DMS79 (cell line): ENCODE results near the gene CTSS.
"Not testable (repeated sequence)": the region's sequence is repeated elsewhere in the genome, so short reads cannot be mapped to it uniquely, and the experiment has no call there.

Experiments
- DNase-seq: peaks from one replicate; lab custom pipeline; 2025; lab: John Stamatoyannopoulos, UW

Gene CTSS

DNA sequence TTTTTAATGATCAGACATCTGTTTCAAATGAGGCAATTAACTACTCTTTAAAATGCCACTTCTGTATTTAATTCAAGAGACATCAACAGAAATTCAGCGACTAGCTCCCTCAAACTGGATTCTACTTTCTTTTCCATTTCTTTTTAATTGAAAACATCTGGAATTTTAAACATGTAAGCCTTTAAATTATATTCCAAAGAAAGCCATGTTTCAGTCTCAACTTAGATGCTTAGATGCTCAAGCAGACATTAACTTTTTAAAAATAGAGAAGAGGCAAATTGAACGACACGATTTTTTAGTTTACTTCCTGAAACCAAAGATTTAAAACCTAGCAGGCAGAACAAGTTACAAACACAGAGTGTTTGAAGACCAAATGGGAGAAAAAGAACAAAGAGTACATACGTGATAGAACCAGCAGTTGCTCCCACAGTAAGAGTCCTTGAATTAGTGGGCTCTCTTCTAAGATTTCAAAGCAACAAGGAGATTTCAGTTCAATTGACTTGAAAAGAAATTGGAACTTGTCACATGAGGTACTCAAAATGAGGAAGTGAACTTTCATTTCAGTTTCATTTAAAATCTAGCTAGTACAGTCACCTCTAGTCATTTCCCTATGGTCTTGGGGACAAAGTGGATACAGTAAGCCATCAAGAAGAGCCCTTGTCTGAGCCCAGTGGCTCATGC is at the start of gene CTSS:
Gene CTSS, minus strand, starts transcription at position 483 of the 681 bp plus-strand sequence. CDS start 1,015 bp downstream, outside the sequence.
- DNase-seq, result peak; percentile 73

DNA sequence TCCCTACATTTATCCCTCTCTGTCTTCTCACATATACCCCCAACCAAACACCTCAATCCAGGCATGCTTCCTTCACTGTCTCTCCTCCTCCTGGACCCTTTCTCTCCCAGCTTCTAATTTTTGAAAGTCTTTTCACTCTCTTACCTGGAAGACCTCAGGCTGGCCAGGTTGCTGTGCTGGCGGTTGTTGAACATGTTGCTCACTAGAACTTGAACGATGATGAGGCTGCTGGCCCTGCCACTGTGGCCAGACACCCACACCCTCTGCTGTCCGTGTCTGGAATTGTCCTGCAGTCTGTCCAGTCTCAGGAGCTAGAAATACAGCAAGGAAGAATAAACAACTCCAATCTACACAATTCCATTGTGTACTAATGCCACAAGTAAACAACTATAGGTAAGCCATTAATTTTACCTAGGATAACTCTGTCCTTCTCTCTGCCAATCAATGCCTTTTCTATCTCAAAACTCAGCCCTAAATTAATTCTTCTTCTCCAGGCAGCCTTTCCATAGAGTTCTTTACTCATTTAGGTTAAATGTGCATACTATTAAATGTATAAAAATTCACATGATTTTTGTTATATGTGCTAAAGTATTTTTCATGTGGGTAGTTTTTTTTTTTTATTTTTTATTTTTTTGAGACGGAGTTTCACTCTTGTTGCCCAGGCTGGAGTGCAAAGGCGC is 47.6 kb upstream of the CTSS start:
- no peak for DNase-seq

DNA sequence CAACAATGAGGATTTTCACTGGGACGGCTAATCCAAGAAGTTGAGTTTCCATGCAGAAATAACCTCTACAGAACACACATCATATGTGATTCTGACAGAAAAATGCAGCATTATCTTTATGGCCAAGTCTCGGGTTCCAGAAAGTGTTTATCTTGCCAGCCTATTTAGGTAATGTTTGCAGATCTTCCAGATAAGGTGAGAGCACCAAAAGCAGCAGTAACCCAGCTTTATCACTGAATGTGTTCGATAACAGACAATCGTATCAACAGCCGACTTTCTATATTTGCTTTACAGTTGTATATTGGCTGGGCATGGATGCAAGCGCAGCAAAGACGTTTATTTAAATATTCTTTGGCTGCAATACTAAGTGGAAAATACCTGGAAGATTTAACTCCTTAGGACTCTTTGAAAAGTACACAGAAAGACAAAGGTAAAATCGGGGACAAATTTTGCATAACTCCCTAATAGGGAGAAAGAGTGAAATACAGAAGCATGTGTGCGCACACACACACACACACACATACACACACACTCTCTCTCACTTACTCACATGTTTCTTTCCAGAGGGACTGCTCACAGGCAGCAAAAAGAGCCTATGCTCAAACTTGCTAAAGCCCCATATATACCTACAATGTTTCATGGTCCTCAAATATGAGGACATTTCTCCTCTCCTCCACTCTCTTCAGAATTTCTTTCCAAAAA is 45.5 kb upstream of the CTSS start:
- DNase-seq, result no peak

DNA sequence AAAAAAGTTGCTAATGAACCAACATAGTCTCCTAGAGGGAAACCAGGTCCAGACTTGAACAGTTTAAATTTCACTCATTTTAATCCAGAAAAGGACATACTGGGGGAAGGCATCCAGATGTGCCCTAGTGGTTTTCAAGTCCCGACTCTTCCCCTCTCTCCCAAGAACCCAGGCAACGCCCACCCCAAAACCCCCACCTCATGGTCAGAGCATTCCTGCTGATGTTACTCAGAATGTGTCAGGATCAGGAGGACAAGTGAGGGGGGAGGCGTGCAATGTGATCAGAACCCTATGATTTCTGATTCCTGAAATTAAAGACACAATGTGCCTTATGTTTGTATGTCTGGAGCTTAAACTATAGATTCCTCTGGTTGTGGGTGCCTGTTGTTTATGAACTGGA is 44.1 kb upstream of the CTSS start:
- no peak for DNase-seq

DNA sequence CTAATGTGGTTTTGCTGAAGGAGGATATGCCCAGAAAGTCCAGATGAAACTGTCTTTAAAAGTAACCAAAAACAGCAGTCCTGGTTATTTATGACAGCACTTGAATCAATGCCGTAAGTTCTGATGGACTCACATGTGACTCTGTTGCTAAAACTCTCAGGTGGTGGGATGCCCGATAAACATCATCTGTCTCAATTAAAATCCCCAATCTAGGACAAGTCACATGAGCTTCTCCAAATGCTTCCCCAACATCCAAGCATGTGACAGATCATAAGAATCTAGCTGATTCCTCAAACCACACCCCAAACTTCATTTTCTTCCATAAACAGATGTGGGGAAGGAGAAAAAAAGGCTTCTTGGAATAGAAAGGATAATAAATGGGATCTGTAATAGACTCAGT is 43.3 kb upstream of the CTSS start:
- no peak for DNase-seq

DNA sequence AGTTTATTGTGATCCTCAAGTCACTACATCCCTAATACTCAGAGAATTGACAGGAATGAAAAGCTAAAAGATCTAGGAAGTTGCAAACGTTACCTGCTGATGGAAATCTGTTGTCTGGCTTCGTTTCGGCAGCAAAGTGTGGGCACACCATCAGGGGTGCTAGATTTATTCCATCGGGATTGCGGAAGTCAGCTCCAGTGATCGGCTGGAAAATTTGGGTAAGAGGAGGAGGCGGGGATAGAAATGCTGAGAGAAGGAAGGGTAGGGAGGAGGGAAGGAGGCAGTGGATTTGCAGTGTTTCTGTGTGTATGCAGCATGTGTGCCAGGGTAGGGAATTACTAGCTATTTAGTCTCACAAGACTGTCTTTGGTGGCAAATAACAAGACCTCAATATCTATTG is 42.5 kb upstream of the CTSS start, which contains the start of gene CTSK:
Gene CTSK, minus strand, starts transcription at position 140 of the 400 bp plus-strand sequence. CDS start 1,455 bp downstream, outside the sequence.
- no peak for DNase-seq

DNA sequence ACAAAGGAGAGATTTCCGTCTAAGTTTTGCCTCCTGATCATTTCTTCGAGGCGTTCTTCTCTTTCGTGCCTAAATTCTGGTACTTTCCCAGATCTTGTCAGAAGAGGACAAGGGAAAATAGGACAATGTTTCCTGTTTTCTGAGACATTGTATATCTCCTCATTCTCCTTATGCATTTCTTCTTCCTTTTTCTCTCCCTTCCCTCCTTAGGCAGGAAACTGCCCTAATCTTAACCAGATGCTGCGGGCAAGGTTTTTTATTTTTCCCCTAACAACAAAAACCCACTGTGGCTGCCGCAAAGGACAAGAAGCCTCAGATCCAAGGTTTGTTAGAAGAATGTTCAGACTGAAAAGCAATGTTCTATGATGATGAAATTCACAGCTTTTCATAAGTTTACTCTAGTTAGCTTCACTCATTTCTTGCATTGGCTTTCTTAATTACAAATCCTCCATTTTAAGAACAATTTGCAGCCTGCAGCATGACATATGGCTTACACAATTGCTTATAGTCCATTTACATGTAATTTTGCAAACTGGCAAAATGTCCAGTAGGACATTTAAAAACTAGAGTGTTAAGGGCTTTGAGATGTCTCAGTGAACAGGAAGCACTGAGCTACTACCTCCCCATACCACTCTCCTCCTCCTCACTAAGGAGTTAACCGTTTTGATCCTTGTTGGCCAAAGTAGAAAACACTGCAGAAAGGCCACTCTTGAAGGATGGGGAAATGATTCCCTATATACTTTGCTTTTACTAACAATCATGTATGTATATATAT is 41.9 kb upstream of the CTSS start:
- DNase-seq, result no peak

DNA sequence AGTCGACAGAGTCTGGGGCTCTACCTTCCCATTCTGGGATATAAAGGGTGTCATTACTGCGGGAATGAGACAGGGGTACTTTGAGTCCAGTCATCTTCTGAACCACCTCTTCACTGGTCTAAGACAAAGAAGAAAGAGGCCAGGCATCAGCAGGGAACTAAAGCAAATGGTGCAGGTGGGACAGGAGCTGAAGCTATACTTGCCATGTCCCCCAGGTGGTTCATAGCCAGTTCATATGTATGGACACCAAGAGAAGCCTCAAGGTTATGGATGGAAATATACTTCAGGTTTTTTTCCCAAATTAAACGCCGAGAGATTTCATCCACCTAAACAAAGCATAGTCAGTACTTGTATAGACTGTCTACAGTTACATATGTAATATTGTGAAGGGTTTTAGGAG is 40.3 kb upstream of the CTSS start:
- DNase-seq, result no peak

DNA sequence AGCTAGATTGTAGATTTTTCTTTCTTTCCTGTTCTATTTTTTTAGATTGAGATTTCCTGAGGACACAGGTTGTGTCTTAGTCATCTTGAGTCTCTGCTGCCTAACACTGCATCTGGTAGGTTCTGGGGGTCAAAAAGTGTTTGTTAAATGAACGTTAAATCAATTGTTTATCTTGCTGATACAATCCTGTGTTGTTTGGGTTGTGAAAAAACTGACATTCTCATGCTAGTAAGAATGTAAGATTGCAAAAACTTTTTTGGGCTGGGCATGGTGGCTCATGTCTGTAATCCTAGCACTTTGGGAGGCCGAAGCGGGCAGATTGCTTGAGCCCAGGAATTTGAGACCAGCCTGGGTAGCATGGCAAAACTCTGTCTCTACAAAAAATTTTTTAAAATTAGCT is 39.1 kb upstream of the CTSS start:
- DNase-seq, result no peak

DNA sequence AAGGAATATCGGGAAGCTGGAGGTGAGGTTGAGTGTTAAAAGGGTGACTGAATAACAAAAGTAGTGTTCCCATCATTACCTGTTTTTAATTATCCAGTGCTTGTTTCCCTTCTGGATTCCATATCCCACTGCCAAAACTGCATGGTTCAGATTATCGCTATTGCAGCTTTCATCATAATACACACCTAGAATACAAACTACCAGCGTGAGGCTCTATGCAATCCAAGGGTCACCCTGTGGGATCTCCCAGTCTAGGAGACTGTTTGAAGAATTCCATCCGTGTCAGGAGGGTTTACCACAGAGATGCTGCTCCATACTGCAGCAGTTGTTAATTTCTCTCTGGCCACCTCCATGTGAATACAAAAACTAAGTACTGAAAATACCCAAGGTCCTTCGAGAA is 33.5 kb upstream of the CTSS start:
- no peak for DNase-seq

DNA sequence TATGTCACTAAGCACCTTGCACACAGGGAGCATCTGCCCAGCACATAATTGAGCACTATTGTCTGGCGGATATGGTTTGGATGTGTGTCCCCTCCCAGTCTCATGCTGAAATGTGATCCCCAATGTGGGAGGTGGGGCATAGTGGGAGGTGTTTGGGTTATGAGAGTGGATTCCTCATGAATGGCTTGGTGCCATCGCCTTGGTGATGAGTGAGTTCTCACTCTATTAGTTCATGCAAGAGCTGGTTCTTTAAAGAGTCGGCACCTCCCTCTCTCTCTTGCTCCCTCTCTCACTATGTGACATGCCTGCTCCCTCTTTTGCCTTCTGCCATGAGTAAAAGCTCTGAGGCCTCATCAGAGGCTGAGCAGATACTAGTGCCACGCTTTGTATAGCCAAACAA is 32.9 kb upstream of the CTSS start:
- DNase-seq, result no peak

DNA sequence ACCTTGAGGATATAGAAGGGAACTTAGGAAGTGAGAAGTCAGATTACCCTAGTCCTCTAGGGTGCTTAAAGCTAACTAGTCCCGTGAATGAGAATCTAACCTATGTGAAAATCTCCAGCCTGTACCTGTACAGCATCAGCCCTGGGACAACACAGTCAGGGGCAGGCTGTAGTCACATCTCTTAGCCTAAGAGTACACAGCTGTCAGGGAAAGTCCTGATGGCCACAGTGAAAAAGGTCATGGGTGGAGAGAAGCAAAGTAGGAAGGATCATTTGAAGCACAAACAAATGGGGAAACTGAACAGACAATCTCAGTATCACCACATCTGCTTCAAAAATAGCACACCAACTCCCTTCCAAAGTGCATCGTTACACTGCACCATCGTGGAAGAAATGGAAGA is 30.8 kb upstream of the CTSS start:
- no peak for DNase-seq

DNA sequence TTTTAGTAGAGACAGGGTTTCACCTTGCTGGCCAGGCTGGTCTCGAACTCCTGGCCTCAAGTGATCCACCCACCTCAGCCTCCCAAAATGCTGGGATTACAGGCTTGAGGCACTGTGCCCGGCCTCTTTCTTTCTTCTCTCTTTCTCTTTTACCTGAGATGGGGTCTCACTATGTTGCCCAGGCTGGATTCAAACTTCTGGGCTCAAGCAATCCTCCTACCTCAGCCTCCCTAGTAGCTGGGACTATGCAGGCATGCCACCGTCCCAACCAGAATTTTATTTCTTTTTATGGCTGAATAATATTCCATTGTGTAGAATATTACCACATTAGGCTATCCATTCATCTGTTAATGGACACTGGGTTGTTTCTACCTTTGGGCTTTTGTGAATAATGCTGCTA is 28.2 kb upstream of the CTSS start:
- DNase-seq, result not testable (repeated sequence)

DNA sequence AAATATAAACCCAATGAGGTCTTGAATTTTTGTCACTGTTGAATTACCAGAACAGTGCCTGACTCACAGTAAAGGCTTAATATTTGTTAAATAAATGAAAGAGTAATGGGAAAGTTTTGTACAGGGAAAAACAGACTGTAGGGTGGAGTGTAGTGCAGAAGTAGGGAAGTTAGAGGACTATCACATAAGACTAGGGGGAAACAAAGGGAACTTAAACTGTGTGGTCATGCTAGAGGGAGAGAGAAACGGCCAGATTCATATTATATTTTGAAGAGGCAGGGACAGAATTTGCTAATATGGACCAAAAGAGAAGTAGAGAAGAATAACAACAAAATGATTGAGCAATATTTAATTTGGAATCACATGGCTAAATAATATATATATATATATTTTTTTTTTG is 27.6 kb upstream of the CTSS start:
- DNase-seq, result no peak

DNA sequence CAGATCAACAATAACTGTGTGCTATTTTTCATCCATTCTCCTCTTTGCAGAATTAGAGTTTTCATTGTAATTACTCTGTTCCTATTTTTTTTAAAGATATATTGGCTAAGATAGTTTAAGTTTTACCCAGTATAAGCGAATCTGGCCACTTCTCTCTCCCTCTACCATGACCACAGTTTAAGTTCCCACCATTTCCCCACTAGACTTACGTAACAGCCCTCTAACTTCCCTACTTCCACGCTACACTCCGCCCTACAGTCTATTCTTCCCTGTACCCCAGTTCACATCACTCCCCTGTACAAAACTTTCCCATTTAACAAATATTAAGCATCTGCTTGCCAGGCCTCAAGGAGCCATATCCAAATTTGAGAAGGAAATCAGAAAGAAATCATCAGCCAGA is 26.0 kb upstream of the CTSS start:
- DNase-seq, result no peak

DNA sequence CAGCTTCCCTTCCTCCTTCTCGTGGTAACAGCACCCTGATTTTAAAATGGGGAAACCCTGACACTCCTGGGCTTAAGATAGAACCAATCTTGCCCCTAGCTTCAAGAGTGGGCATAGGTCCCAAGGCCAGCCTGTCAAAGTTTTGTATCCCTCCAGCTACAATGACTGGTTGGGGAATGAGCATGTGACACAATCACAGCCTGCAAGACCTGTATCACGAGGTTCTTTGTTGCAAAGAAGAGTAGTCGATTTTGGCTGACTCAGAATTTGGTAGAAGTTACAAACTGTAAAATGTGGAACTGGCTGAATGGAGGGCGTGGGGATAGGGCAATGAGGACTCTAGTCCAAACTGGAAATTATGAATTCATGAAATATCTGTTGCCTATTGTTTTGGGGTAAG is 23.8 kb upstream of the CTSS start:
- DNase-seq, result no peak

DNA sequence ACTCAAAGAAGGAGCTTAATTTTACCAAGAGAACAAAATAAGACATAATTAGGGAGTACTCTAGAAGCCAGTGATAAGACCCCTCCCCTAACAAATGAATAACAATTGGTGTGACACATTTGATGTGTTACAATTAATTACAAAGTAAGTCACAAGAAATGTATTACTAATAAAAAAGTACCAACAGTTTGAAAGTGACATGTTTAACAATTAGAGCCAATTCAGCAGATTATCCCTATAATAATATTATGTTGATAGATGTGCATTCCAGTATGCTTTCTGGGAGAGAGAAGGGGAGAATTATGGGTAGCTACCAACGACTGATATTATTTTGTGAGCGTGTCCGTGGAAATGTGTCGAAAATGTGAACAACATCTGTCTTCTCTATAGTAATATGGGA is 23.4 kb upstream of the CTSS start:
- DNase-seq, result no peak

DNA sequence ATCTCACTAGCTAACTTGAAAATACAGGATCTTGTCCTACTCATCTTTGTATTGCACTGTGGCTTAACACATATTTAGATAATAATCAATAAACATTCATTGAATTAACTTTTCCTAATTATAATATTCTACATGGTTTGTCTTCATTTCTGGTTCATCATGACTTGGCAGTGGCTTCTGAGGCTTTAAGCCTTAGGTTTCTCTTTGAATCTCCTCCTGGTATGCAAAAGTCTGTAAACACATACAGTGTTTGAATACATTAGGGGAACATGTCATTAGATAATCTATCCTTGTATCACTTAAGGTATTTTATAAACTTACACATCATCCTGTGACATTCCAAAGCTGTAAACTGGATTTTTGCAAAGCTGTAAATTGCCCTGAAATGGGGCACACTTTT is 21.9 kb upstream of the CTSS start:
- DNase-seq, result no peak

DNA sequence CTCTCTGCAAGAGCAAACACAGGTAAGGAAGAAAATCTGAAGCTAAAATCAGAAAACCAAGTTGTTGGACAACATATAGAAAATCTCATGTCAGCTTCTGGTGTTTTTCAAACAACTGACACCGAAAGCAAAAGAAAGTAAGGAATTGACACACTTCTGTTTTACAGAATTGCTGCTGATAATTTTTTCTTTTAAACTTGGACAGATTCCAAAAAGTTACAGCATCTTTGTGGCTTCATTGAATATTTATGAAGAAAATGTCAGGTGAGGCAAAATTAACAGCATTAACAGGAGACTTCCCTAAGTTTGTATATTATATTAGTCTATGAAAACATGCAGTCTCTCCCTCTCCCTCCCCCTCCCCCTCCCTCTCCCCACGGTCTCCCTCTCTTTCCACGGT is 14.9 kb upstream of the CTSS start:
- no peak for DNase-seq

DNA sequence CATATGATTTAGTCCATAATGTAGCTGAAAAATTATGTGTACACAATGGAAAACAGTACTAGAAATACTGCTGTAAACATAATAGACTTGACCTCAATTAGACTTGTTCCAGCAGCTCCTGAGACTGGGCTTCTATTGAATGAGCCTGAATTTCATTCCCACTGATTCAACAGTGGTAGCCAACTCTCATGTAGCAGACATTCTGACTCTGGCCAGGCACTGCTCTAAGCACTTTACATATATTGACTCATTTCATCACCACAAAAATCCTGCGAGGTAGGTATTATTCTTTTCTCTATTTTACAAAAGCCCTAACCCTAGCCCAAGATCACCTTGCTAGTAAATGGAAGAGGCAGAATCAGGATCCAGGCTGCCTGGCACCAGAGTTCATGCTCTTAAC is 12.8 kb upstream of the CTSS start:
- no peak for DNase-seq

DNA sequence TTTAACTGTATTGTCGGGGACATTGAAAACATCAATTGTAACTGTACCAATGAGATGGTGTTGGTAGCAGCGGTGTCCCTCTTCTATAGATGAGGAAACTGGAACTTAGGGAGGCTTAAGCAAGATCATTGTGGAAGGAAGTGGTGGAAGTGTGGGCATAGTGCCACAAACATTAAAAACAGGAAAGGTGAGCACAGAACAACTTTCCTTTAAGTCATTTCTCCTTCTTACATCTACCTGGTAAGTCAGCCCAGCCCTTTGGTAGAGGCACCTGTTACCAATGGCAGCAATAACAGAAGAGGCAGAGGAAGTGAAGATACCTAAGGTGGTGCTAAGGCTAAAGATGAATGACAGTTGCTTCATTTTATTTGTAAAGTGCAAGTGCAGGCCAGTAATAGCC is 12.0 kb upstream of the CTSS start:
- no peak for DNase-seq

DNA sequence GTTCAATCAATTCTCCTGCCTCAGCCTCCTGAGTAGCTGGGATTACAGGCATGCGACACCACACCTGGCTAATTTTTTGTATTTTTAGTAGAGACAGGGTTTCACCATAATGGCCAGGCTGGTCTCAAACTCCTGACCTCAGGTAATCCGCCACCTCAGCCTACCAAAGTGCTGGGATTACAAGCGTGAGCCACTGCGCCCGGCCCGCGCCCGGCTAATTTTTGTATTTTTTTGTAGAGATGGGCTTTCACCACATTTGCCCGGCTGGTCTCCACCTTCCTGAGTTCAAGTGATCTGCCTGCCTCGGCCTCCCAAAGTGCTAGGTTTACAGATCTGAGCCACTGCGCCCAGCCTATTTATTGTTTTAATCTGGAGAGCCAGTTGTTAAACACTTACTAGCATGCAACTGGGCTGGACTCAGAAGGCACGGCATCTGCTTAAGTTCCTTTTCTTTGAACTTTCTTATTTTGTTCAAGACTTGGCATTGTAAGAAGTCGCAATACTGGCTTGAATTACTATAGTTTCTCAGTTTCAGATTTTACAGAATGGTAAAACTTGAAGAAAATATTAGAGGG is 10.4 kb upstream of the CTSS start:
- DNase-seq, result not testable (repeated sequence)
